HuH-7 (cell line): ENCODE results near the gene HES1.
"Not testable (repeated sequence)": the region's sequence is repeated elsewhere in the genome, so short reads cannot be mapped to it uniquely, and the experiment has no call there.

Source experiments
- DNase-seq: peaks from one replicate; pipeline ENCODE4 v3.0.0; 2011; ENCODE audit warnings: low spot score

Gene HES1

DNA sequence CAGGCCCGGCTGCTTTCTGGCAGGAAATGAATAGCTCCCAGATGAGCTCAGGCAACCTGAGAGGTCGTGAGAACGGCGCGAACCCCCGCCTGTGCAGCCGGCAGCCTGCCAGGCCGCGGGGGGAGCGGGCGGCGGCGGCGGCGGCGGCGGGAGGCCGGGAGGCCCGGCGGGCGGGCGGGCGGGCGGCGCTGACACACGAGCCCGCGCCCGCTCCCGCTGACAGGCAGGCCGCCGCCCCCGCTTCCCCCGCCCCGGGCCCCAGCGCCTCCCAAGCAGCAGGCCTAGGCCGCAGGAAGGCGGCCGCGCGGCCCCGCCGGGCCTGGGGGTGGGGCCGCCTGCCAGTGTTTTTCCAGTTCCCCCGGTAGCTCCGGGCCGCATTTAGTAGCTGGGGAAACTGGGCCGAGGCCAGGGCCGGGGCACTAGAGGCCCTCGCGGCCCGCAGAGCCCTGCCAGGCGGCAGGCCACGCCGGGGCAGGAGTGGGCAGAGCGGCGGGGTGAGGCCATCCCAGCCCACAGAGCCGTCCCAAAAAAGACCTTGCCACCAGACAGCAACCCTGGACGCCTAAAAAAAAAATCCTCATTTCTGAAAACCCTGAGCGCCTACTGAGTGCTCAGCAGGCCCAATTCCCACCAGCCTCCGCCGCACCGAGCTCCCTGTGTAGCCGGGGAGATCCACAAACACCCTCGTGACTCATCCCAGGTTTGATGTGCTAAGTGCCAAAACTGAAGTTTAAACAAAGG, 5.6 kb downstream of the HES1 start:
- DNase-seq: peak; percentile 81

DNA sequence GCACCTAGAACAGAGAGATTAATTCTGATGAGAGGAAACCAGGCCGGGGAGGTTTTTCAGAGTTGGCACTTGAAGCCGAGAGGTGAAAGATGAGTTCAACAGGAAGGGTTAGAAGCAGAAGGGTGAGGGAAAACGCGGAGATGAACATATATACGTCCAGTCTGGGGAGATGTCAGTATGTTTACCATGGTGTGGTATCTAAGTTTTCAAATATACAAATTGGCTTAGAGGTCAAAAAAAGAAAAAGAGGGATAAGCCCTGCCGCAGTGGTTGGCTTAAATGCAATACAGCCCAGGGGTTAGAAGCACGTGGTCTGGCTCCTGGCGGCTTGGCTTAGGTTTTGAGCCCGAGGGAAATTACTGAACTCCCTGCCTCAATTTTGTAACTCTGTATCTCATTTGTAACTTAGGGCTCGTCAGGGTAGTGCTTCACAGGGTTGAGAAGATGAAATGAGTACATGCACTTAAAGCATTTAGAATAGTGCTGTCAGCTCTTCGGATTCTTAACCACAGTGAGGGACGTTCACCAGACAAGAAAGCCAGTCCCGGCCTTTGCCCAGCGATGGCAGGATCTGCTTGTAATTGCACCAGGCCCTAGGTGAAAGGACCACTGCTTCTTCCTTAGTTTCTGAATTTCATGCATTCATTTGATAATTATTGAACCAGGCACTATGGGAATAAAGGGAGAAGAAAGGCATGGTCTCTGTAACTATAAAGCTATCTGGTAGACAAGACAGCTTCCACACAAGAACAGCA, 6.4 kb downstream of the HES1 start:
- no peak for DNase-seq

DNA sequence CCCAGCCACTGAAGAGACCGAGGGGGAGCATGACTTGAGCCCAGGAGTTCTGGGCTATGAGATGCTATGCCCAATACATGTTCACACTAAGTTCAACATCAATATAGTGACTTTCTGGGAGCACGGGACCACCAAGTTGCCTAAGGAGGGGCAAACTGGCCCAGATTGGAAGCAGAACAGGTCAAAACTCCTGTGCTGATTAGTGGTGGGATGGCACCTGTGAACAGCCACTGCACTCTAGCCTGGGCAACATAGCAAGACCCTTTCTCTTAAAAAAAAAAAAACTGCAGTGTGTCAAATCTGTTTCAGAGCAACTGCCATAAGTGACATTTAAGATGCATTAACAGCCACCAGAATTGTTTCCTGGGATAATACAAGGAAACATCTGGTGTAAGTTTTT, 9.8 kb downstream of the HES1 start:
- no peak for DNase-seq

DNA sequence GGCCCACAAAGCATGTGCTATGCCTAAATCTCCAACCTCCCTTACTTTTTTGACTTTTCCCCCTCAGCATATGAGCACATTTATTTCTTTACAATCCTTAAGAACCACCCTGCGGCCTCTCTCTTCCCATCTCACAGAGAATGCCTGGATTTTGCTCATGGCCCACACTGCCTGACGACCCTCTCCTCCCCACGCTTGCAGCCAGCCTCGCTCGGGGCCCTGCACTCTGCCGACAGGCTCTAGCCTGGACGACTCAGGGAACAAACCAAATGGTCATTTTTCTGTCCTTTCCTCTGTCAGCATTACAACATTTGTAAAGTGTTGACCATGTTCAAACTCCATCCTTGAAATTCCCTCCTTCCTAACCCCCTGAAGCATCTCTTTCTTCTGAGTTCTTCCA, 11.7 kb downstream of the HES1 start:
- no peak for DNase-seq

DNA sequence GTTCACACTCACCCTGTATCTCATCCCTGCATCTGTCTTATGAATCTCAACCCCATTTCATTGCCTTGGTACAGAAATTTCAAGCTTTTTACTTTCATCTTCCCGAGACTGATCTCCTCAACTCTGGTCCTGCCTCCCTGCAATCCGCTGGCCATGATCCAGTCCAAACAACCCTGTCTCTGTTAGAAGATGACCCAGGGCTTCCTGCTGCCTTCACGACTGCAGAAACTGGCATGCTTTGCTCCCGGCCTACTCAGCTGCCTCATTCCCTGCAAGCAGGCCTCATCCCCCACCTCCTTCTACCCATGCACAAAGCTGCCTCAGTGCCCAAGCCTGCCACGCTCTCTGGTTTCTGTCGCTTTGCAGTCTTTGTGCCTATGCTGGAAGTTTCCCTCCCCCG, 12.4 kb downstream of the HES1 start:
- no peak for DNase-seq

DNA sequence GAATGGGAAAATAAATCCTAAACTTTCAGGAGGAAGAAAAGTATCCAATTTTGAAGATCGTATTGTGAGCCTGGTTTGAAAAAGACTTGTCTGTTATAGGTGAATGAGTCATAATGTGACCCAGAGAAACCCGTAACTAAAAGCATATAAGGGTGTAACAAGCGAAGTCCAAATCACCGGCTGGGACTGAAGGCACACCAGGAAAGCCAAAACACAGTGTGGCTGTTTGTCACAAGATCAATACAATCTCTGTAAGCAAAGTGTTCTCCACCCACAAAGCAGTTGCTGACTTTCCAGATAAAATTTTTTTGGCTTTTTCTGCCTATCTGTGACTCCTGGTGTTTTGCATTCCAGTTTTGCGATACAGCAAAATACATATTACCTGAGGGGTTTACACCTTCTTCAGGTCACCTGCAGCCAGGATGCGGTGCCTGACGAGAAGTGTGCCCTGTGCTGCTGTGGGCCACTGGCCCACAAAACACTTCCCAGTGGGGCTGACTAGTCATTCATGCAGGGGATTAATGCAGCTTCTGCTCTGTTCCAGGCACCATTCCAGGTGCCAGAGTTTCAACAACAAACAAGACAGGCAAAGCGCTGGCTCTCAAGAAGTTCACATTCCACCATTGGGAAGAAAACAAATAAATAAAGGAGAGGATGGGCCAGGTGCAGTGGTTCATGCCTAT, 14.4 kb downstream of the HES1 start:
- DNase-seq: no peak

DNA sequence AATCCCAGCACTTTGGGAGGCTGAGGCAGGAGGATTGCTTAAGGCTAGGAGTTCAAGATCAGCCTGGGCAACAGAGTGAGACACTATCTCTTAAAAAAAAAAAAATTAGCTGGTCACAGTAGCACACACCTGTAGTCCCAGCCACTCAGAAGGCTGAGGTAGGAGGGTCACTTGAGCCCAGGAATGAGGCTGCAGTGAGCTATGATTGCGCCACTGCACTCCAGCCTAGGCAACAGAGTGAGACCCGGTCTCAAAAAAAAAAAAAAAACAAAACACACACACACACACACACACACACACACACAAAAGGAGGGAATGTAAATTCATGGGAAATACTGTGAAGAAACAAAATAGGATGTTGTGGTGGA, 15.0 kb downstream of the HES1 start:
- DNase-seq: not testable (repeated sequence)

DNA sequence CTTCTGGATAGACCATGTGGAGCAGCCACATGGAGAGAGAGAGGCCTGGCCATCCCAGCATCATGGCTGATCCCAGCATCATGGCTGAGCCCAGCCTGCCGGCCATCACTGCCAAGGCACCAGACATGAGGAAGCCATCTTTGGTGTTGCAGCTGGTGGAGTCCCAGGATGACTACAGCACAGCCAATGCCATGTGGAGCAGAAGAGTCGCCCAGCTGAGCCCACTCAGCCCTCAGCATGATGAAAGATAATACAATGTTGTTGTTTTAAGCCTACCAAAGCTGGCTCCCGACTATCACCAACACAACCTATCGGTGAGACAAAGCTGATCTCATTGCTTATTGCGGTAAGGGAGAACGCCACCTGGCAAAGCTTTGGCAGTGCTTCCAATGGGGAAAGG, 18.4 kb downstream of the HES1 start:
- DNase-seq: no peak

DNA sequence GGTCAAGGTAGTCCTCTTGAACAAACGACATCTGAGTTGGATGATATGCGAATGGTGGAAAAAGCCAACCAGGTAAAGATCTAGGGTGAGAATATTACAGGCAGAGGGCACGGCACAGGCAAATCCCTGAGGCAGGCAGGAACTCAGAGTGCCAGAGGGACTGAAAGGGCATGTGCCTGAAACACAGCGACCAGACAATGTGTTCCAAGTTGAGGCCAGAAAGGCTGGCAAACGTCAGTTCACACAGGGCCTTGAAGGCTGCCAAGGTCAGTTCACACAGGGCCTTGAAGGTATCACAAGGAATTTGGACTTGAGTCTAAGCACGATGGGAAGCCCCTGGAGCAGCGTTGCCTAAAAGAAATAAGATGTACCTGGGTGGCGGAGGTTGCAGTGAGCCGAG, 20.1 kb downstream of the HES1 start:
- DNase-seq: no peak

DNA sequence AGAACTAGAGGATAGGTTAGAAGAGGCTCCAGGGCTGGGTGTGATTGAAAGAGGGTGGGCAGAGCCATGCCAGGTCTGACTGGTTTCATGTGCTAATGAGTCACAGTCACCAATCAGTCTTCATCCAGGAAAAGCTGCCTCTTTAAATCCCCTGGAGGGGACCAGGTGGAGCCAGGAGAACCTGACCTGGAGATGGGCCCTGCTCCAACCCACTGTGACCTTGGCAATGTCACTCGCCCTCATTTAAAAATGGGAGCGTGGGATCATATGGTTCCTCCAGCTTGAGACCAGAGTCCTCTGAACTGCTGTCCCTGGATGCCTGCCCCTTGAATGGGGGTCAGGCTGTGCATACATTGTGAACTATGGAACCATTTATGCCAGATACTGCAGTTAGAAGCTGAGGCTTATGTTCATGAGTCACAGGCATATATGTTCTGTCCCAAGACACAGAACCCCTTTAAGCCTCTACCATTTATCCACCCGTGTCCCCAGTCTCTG, 23.0 kb downstream of the HES1 start:
- DNase-seq: no peak

DNA sequence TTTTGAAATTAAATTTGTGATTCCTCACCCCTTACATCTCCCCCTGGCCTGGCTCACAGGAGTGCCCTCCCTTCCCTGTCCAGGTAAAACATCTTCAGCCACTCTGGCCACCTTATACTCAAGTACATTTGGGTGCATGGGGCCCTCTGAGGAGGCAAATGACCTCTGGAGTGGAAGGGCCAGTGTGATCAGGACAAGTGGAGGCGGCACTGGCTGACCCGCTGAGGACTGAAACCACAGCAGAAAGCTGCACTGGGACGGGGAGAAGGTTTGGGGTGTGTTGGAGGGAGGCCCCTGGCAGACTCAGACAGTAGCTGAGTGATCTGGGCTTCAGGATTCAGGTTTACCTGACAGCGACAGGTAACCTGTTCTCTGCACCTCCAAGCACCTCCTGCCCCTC, 24.2 kb downstream of the HES1 start:
- DNase-seq: no peak

DNA sequence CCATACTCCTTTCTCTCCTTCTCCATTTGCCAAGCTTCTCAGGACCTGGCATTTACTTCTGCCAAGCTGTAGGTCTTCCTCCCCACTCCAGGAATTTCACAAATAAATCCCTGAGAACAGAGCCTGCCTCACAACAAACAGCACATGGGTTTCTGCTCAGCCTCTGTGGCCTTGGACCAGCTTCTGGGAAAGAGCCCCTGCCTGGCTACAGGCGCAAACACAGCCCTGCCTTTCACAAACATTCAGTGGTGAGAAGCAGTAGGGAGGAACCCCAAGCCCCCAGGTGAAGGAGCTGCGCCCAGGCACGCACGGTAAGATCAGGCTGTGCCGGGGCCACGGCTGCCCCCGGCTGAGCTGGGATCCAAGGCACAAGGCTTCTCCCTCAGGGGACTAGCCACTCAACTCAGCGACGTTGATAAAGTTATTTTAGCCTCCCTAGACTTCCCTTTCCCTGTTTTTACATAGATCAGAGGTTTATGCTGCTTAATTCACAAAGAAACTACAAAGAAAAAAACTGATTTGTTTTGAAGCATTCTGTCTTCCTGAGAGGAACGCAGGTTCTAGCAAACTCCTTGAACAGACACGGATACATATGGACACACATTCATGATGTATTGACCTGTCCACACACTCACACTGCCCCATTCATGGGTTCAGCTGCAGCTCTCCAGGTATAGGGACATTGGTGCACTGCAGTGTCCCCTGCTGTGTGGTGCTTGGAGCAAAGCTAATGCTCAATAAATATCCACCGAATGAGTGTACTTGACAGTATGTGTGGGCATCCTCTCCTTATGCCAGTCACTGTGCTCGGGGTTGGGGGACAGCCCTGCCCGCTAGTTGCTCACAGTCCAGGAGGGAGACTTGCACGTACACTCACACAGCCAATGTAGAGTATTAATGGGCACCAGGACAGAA, 25.4 kb downstream of the HES1 start:
- DNase-seq: peak; percentile 42

DNA sequence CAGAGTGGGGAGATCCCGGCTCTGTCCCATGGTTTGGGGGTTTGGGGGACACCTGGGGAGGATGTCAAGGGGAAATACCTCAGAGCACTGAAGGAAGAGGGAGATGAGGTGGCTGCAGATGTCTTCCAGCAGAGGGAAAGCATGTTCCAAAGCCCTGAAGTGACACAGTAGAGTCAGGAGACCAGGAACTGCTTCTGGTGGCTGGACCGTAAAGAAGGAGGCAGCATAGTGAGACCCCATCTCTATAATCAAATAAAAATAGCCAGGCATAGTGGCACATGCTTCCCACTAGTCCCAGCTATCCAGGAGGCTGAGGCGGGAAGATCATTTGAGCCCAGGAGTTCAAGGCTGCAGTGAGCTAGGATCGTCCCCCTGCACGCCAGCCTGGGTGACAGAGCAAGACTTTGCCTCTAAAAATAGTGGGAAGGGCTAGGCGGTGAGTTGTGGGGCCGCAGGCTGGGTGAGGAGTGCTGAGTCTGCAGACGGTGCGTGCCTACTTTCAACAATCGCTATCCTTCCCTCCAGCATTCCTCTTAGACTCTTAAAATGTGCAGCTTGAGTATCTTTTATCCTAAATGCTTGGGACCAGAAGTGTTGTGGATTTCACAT, 26.2 kb downstream of the HES1 start:
- DNase-seq: no peak

DNA sequence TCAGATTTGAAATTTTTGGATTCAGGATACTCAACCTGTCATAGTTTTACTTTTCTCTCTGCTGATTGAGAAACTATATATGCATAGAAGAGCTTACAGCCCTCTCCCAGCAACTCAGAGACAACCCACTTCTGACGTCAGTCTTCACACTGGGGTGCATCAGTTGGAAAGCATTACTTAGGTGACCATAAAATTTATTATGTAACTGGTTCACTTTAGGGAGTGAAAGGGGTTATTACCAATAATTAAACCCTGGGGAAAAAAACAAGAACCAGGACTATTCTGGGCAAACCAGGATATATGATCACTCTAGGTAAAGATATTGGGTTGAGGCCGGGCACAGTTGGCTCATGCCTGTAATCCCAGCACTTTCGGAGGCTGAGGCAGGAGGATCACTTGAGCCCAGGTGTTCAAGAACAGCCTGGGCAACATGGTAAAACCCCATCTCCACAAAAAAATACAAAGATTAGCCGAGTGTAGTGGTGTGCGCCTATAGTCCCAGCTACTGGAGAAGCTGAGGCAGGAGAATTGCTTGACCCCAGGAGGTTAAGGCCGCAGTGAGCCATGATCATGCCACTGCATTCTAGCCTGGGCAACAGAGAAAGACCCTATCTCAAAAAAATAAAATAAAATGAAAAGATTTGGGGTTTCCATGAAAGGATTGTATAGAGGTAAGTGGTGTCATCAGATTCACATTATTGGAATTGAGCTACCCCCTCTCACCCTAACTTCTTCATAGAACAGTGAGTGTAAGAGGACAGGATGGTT, 27.1 kb downstream of the HES1 start:
- no peak for DNase-seq

DNA sequence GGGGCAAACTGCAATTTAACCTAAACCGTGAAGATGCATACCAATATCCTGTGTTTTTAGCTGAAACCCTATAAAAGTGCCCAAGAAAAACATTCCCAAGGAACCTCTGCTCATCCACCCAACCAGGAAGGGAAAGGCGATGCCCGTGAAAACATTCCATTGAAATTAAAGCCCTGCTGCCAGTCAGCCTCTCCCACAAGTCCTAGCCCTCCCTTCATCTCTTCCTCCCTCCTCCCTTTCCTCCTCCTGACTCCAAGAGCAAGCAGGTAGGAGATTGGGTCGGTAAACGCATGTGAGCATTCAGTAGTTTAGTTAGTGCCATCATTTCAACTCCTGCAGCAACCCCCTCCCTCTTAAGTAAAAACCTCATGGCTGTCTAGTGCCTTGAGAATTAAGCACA, 27.7 kb downstream of the HES1 start:
- DNase-seq: no peak

DNA sequence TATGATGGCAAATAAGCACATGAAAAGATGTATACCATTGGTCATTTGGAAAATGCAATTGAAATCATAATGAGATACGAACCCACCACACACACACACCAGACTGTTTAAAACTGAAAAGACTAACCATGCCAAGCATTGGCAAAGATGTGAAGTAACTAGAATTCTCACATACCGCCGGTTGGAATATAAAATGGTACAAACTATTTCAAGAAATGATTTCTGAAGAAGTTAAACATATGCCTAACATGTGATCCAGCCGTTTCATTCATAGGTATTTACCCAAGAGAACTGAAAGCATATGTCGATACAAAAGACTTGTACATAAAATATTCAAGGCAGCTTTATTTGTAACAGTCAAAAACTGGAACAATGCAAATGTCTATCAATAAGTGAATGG, 28.9 kb downstream of the HES1 start:
- DNase-seq: no peak

DNA sequence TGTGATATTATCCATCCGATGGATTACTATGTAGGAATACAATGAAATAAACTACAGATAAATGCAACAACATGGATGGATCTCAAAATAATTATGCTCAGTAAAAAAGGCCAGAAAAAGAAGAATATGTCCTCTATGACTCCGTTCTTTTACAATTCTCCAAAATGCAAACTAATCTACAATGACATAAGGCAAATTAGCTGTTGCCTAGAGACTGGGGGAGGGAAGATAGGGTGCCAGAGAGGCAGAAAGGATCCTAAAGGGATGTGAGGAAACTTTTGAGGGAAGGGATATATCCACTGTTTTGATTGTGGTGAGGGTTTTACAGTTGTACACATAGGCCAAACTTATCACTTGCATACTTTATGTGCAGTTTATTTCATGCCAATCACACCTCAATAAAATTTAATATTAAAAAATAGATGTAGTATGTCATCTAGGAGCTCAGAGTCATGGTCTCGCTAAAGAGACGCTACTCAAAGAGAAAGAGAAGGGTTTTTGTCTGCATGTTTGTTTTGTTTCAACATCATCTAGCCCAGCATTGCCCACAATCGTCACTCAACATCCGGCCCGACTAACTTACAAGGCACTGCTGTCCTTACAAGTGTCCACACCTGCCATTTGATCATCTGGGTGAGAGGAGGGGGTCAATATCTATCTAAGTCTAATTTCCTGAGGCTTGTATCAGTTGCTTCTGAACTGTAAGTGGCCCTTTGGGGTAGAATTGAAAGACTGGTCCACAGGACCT, 29.5 kb downstream of the HES1 start:
- no peak for DNase-seq

DNA sequence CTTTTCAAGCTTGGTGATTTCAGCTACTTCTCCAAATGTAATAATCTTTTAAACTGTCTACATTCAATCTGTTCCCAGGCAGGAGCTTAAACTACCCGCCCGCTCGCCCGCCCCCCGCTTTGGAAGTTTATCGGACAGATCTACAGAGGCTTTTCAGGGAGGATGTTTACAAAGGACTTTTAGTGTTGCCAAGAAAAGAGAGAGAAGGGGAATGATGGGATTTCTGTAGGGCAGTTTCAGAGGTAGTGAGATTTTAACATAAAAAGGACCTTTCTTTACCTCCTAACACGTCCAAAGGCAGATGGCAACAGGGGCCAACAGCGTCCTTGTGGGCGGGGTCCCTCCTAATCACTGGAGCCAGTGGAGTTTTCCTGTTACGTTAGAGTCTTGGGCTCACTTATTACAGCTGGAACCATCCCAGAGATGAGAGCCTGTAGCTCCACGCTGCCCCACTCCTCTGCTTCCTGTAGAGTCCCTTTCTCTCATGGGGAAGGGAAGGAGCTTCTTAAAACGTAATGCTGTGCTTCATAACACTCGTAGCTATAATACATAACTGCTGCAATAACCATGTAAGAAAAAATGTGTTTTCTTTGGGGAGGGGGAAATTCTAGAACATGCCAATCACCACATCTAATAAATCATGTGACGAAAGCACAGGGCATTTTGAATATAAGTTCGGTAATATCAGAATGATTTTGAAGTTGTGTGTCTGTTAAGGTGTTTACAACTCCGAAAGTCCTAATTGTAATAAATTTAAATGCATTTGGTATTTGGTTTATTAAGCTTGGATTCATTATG, 30.9 kb downstream of the HES1 start:
- no peak for DNase-seq
